Mesenchymal stem cell (in vitro differentiated cells and primary cell): ENCODE data around the gene CNKSR2.

Experiments
- DNase-seq: peaks from one replicate; pipeline ENCODE4 v3.0.0-alpha.2; 2013
- H2AFZ ChIP-seq: one replicate; pipeline ENCODE4 v1.6.1; 2013; ENCODE audit warnings: low read depth, mild to moderate bottlenecking, control low read depth, inconsistent platforms, low read length, moderate library complexity
- H2AK5ac ChIP-seq: 2 replicates; pipeline ENCODE4 v1.6.1; 2013; ENCODE audit warnings: low read length, moderate library complexity, mild to moderate bottlenecking, inconsistent platforms; ENCODE audit not compliant: severe bottlenecking
- H2BK120ac ChIP-seq: one replicate; pipeline ENCODE4 v1.6.1; 2013; ENCODE audit warnings: low read depth, mild to moderate bottlenecking, inconsistent platforms, low read length, moderate library complexity
- H2BK12ac ChIP-seq, 2 experiments: one replicate each; pipeline ENCODE4 v1.6.1; 2013; ENCODE audit warnings: inconsistent platforms in 2 of 2, low read length in 2 of 2, mild to moderate bottlenecking in 2 of 2, moderate library complexity in 2 of 2, control low read depth in 1 of 2
- H2BK15ac ChIP-seq: one replicate; pipeline ENCODE4 v1.6.1; 2013; ENCODE audit warnings: mild to moderate bottlenecking, low read depth, inconsistent platforms; ENCODE audit not compliant: poor library complexity, severe bottlenecking
- H2BK5ac ChIP-seq: 2 replicates; pipeline ENCODE4 v1.6.1; 2013; ENCODE audit warnings: low read depth, mild to moderate bottlenecking, low read length, control low read depth, inconsistent platforms; ENCODE audit not compliant: poor library complexity, severe bottlenecking
- H3K14ac ChIP-seq, 2 experiments: one replicate each; pipeline ENCODE4 v1.6.1; 2013; ENCODE audit warnings: inconsistent platforms in 2 of 2, low read length in 2 of 2, control low read depth in 1 of 2, mild to moderate bottlenecking in 1 of 2, moderate library complexity in 1 of 2
- H3K18ac ChIP-seq, 2 experiments: one replicate each; pipeline ENCODE4 v1.6.1; 2013; ENCODE audit warnings: inconsistent platforms in 2 of 2, low read length in 2 of 2, control low read depth in 1 of 2, low read depth in 1 of 2, mild to moderate bottlenecking in 1 of 2
- H3K23ac ChIP-seq, 2 experiments: one replicate each; pipeline ENCODE4 v1.6.1; 2013; ENCODE audit warnings: inconsistent platforms in 2 of 2, low read length in 2 of 2, mild to moderate bottlenecking in 2 of 2, moderate library complexity in 2 of 2, control low read depth in 1 of 2
- H3K27ac ChIP-seq: 2 replicates; pipeline ENCODE4 v1.5.1; 2013; ENCODE audit warnings: mild to moderate bottlenecking, moderate library complexity, low read length, control low read depth, inconsistent platforms; ENCODE audit not compliant: poor library complexity, severe bottlenecking
- H3K27me3 ChIP-seq, 2 experiments: 2 replicates each; pipeline versions ENCODE4 v1.6.1 to v1.7.0; 2013; ENCODE audit warnings: low read length in 2 of 2, mild to moderate bottlenecking in 2 of 2, moderate library complexity in 2 of 2, control low read depth in 1 of 2, inconsistent platforms in 1 of 2; ENCODE audit not compliant: control insufficient read depth in 1 of 2, insufficient read depth in 1 of 2
- H3K36me3 ChIP-seq, 2 experiments: 2 replicates each; pipeline versions ENCODE4 v1.6.1 to v1.7.0; 2013; ENCODE audit warnings: low read length in 2 of 2, control low read depth in 1 of 2, inconsistent platforms in 1 of 2, low read depth in 1 of 2, mild to moderate bottlenecking in 1 of 2; ENCODE audit not compliant: insufficient read depth in 2 of 2, control insufficient read depth in 1 of 2
- H3K4ac ChIP-seq, 2 experiments: one replicate each; pipeline ENCODE4 v1.6.1; 2013; ENCODE audit warnings: inconsistent platforms in 2 of 2, low read length in 2 of 2, mild to moderate bottlenecking in 2 of 2, moderate library complexity in 2 of 2, control low read depth in 1 of 2, low read depth in 1 of 2
- H3K4me1 ChIP-seq: 2 replicates; pipeline ENCODE4 v1.6.1; 2013; ENCODE audit warnings: low read depth, low read length, control low read depth; ENCODE audit not compliant: control insufficient read depth, insufficient read depth
- H3K4me2 ChIP-seq: 2 replicates; pipeline ENCODE4 v1.6.1; 2013; ENCODE audit warnings: low read length, mild to moderate bottlenecking, inconsistent platforms; ENCODE audit not compliant: poor library complexity, severe bottlenecking
- H3K4me3 ChIP-seq, 2 experiments: 2 replicates each; pipeline versions ENCODE4 v1.5.1 to v1.7.0; 2013; ENCODE audit warnings: low read length in 2 of 2, mild to moderate bottlenecking in 2 of 2, control low read depth in 1 of 2, low read depth in 1 of 2; ENCODE audit not compliant: insufficient read depth in 1 of 2
- H3K79me1 ChIP-seq: replicated peaks from 2 replicates; pipeline ENCODE4 v1.6.1; 2013; ENCODE audit warnings: mild to moderate bottlenecking, control low read depth, low read length, inconsistent platforms; ENCODE audit not compliant: poor library complexity, severe bottlenecking
- H3K9ac ChIP-seq: 2 replicates; pipeline ENCODE4 v1.7.0; 2013; ENCODE audit warnings: mild to moderate bottlenecking, low read length, moderate library complexity
- H3K9me3 ChIP-seq: 2 replicates; pipeline ENCODE4 v1.7.0; 2013; ENCODE audit warnings: mild to moderate bottlenecking, low read length; ENCODE audit not compliant: control insufficient read depth
- H4K8ac ChIP-seq: one replicate; pipeline ENCODE4 v1.6.1; 2013; ENCODE audit warnings: inconsistent platforms, mild to moderate bottlenecking, low read length, moderate library complexity
- H4K91ac ChIP-seq: one replicate; pipeline ENCODE4 v1.6.1; 2013; ENCODE audit warnings: mild to moderate bottlenecking, low read length, inconsistent platforms
- WGBS: methylation state at CpG from one replicate; pipeline ENCODE4 v1.1.7; 2013; ENCODE audit warnings: mixed read lengths; 5-methylcytosine and 5-hydroxymethylcytosine counted together

The CNKSR2 gene

DNA sequence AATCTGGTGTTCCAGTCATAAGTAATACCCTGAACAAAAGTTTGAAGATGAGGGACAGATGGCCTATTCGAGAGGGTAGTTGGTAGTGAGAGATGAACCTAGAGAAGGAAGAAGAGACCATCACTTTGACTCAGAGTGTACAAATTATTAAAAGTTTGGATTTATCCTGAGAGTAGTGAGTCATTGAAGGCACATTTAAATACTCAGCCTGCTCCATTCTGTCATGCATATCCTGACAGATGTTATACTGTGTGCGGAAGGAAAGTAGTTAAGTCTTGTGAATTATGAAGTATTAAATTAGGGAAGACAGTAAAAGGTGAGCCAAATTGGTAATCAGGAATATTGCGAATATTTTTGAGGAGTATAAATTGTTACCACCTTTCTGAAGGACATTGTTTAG, 190.8 kb downstream of the CNKSR2 start:
- no peak overlapping the region for H4K91ac ChIP-seq
- H3K79me1 ChIP-seq = no peaks in the 10 kb centered on the region
- no peak overlapping the region for H3K4ac ChIP-seq
- no peak overlapping the region for H3K9ac ChIP-seq
- no peak overlapping the region for H3K18ac ChIP-seq
- H2AK5ac ChIP-seq = no peak overlapping the region
- no peak overlapping the region for H2BK5ac ChIP-seq
- no peaks in the 10 kb centered on the region for H3K27me3 ChIP-seq
- H2BK15ac ChIP-seq = no peak overlapping the region
- no peaks in the 10 kb centered on the region for H3K9me3 ChIP-seq
- DNase-seq = no peak
- 100% methylated on average over 1 of the region's 3 CpGs for WGBS
- no peak overlapping the region for H4K8ac ChIP-seq
- no peak overlapping the region for H3K4me2 ChIP-seq
- H3K23ac ChIP-seq = no peak overlapping the region
- no peak overlapping the region for H2AFZ ChIP-seq
- no peak overlapping the region for H3K14ac ChIP-seq
- no peak overlapping the region for H3K4me3 ChIP-seq
- H3K27ac ChIP-seq = no peak overlapping the region
- H3K4me1 ChIP-seq = no peaks in the 10 kb centered on the region
- H2BK12ac ChIP-seq = no peak overlapping the region
- H3K36me3 ChIP-seq = no peaks in the 10 kb centered on the region
- H2BK120ac ChIP-seq = no peak overlapping the region

DNA sequence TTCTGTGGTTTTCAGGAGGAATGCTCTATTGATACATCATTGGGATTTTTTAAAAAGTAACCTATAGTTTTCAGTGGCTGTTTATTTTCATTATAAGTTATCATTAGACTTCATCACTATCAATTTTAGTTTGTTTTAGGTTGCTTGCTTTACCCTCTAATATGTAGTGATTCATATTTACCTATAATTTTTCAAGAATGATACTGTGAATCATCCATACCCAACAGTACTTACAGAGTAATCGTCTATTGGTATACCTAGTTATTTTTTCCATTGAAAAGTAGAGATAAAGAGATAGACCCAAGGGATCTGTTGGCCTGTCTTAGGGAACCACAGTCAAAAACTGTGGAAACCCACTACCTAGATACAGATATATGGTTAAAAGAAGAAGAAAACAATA, 200.6 kb downstream of the CNKSR2 start:
- DNase-seq = no peak
- no peak overlapping the region for H3K14ac ChIP-seq
- H3K27ac ChIP-seq = no peak overlapping the region
- no peak overlapping the region for H4K91ac ChIP-seq
- H2BK120ac ChIP-seq = no peak overlapping the region
- no peak overlapping the region for H3K4me3 ChIP-seq
- no peaks in the 10 kb centered on the region for H3K4me1 ChIP-seq
- H3K36me3 ChIP-seq = no peaks in the 10 kb centered on the region
- H3K79me1 ChIP-seq = no peaks in the 10 kb centered on the region
- no peak overlapping the region for H3K4me2 ChIP-seq
- H3K18ac ChIP-seq = no peak overlapping the region
- H3K9ac ChIP-seq = no peak overlapping the region
- H2AK5ac ChIP-seq = no peak overlapping the region
- no peak overlapping the region for H2BK12ac ChIP-seq
- no peak overlapping the region for H3K4ac ChIP-seq
- no peak overlapping the region for H2AFZ ChIP-seq
- H4K8ac ChIP-seq = no peak overlapping the region
- no CpG with 5 or more reads among the region's 1 CpG for WGBS
- H3K9me3 ChIP-seq = peaks cover 7% of the 10 kb centered on the region
- no peak overlapping the region for H2BK15ac ChIP-seq
- H2BK5ac ChIP-seq = no peak overlapping the region
- no peaks in the 10 kb centered on the region for H3K27me3 ChIP-seq
- no peak overlapping the region for H3K23ac ChIP-seq

DNA sequence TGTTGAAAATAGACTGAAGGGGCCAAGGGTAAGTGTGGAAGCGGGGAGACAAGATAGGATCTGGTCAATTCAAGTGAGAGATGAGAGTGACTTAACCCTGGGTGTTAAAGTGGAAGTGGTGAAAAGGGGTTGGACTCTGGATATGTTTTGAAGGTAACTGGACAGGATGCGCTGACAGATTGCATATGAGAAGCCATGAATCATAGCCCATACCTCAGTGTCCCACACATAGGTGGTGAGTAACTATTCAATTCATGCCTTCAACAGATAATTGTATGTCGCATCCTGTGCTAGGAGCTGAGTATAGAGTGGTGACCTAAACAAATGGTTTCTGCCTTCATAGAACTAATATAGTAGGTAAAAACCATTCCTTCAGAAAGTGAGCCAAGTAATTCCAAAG, 207.3 kb downstream of the CNKSR2 start:
- no peak for DNase-seq
- no peak overlapping the region for H2BK5ac ChIP-seq
- no peak overlapping the region for H4K8ac ChIP-seq
- H3K4ac ChIP-seq = no peak overlapping the region
- H2BK120ac ChIP-seq = no peak overlapping the region
- no peak overlapping the region for H3K27ac ChIP-seq
- H2AK5ac ChIP-seq = no peak overlapping the region
- H2BK15ac ChIP-seq = no peak overlapping the region
- no peak overlapping the region for H3K14ac ChIP-seq
- H3K36me3 ChIP-seq = no peaks in the 10 kb centered on the region
- no peak overlapping the region for H3K4me2 ChIP-seq
- no peaks in the 10 kb centered on the region for H3K4me1 ChIP-seq
- no peak overlapping the region for H3K23ac ChIP-seq
- no peaks in the 10 kb centered on the region for H3K27me3 ChIP-seq
- H3K9ac ChIP-seq = no peak overlapping the region
- 69% methylated on average over 1 of the region's 3 CpGs for WGBS
- no peak overlapping the region for H2AFZ ChIP-seq
- no peaks in the 10 kb centered on the region for H3K79me1 ChIP-seq
- H3K18ac ChIP-seq = no peak overlapping the region
- H4K91ac ChIP-seq = no peak overlapping the region
- no peak overlapping the region for H2BK12ac ChIP-seq
- H3K4me3 ChIP-seq = no peak overlapping the region
- peaks cover 7% of the 10 kb centered on the region for H3K9me3 ChIP-seq

DNA sequence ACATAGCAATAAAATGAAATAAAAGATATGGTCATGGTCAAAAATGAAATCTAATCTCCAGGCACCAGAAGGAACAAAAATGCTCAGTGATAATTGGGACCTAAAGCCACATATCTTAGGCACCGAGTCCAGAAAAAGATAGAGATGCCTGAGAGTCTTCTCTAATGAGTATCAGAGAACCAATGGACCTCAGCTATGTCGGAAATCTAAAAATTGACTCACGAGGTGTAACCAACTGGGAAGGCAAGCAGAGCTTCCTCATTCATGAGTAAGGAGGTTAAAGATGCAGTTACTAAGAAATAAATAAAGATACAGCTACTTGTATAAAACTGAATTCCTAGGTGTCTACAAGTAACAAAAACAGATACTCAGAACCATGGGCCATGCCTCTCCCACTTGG, 211.8 kb downstream of the CNKSR2 start:
- Histone ChIP-seq H3K27ac (no peak overlapping the region), H4K91ac (no peak overlapping the region), H2AK5ac (no peak overlapping the region), H3K36me3 (no peaks in the 10 kb centered on the region), H3K14ac (no peak overlapping the region), H3K79me1 (no peaks in the 10 kb centered on the region), H3K9ac (no peak overlapping the region), H4K8ac (no peak overlapping the region), H3K18ac (no peak overlapping the region), H3K23ac (no peak overlapping the region), H2BK12ac (no peak overlapping the region), H2AFZ (no peak overlapping the region), H2BK15ac (no peak overlapping the region), H3K9me3 (peaks cover 27% of the 10 kb centered on the region), H2BK5ac (no peak overlapping the region), H3K4me2 (no peak overlapping the region), H3K4me3 (no peak overlapping the region), H3K4ac (no peak overlapping the region), H3K4me1 (no peaks in the 10 kb centered on the region), H2BK120ac (no peak overlapping the region), H3K27me3 (no peaks in the 10 kb centered on the region)
- no peak for DNase-seq
- 70% methylated on average over 1 of the region's 3 CpGs for WGBS
